A673 (cell line): Measurements from ENCODE around the gene OAS1.

ENCODE experiments used
- CTCF ChIP-seq: fragments of 300-800, 200-600 bp; sonication (generic); conservative IDR thresholded peaks from 2 replicates; pipeline ENCODE4 v1.5.1; 2017; ENCODE audit warnings: low read depth, mild to moderate bottlenecking, antibody characterized with exemption, low read length, moderate library complexity, mixed read lengths
- EZH2 ChIP-seq: fragments of 200-600 bp; sonication (generic); IDR thresholded peaks from 2 replicates; pipeline ENCODE4 v1.6.1; 2017; ENCODE audit warnings: borderline replicate concordance, low read depth, mild to moderate bottlenecking, mixed read lengths, antibody characterized with exemption, low read length; ENCODE audit not compliant: poor library complexity, severe bottlenecking

- no peak for TF ChIP-seq CTCF
- no peak for TF ChIP-seq EZH2
These were observed 23.0 kb downstream of the OAS1 start for GRCh38 chr12:112929715-112930114.
